Smooth muscle cell (in vitro differentiated cells): ENCODE measurements around the gene GPC3. TPM values are rescaled to one million over a fixed set of nuclear protein-coding genes. Genes with fewer than 3 reads are reported as not detected.
"Not testable (repeated sequence)": the region's sequence is repeated elsewhere in the genome, so short reads cannot be mapped to it uniquely, and the experiment has no call there.

Experiments used
- DNase-seq: peaks from one replicate; lab custom pipeline; 2025; ENCODE audit not compliant: unreplicated experiment; lab: John Stamatoyannopoulos, UW
- H2AFZ ChIP-seq: fragments of 200-600 bp; sonication (generic); 2 replicates; pipeline ENCODE4 v1.6.0; 2016; ENCODE audit warnings: antibody characterized with exemption, low read depth, mild to moderate bottlenecking
- H3F3A ChIP-seq: fragments of 200-600 bp; sonication (generic); 2 replicates; pipeline ENCODE4 v1.6.0; 2017; ENCODE audit warnings: antibody characterized with exemption, low read depth
- H3K27ac ChIP-seq: fragments of 200-600 bp; sonication (generic); 2 replicates; pipeline ENCODE4 v1.5.1; 2016; ENCODE audit warnings: low read depth, mild to moderate bottlenecking
- H3K27me3 ChIP-seq: fragments of 200-600 bp; sonication (generic); 2 replicates; pipeline ENCODE4 v1.6.1; 2016; ENCODE audit warnings: low read depth, mild to moderate bottlenecking
- H3K36me3 ChIP-seq: fragments of 200-600 bp; sonication (generic); 2 replicates; pipeline ENCODE4 v1.5.1; 2016; ENCODE audit warnings: low read depth
- H3K4me1 ChIP-seq: fragments of 200-600 bp; sonication (generic); 2 replicates; pipeline ENCODE4 v1.5.1; 2016; ENCODE audit warnings: low read depth
- H3K4me2 ChIP-seq: fragments of 200-600 bp; sonication (generic); 2 replicates; pipeline ENCODE4 v1.6.0; 2016; ENCODE audit warnings: mild to moderate bottlenecking
- H3K4me3 ChIP-seq: fragments of 200-600 bp; sonication (generic); 2 replicates; pipeline ENCODE4 v1.5.1; 2016; ENCODE audit warnings: mild to moderate bottlenecking
- H3K79me2 ChIP-seq: fragments of 200-600 bp; sonication (generic); 2 replicates; pipeline ENCODE4 v1.6.0; 2016; ENCODE audit warnings: low read depth, mild to moderate bottlenecking
- H3K9ac ChIP-seq: fragments of 200-600 bp; sonication (generic); 2 replicates; pipeline ENCODE4 v1.6.0; 2016; ENCODE audit warnings: low read depth
- H3K9me3 ChIP-seq: fragments of 200-600 bp; sonication (generic); replicated peaks from 2 replicates; pipeline ENCODE4 v1.5.1; 2016; ENCODE audit warnings: low read depth
- H4K20me1 ChIP-seq: fragments of 200-600 bp; sonication (generic); 2 replicates; pipeline ENCODE4 v1.6.0; 2016; ENCODE audit warnings: low read depth
- CTCF ChIP-seq: fragments of 200-600 bp; sonication (generic); IDR thresholded peaks from 2 replicates; pipeline ENCODE4 v1.5.1; 2017; ENCODE audit warnings: borderline replicate concordance, mild to moderate bottlenecking, antibody characterized with exemption; ENCODE audit not compliant: insufficient read depth, poor library complexity, severe bottlenecking
- WGBS: methylation state at CpG from one replicate; pipeline ENCODE4 v1.1.7; 2016; ENCODE audit warnings: low lambda C conversion rate; 5-methylcytosine and 5-hydroxymethylcytosine counted together
- polyA plus RNA-seq: library from polyadenylated mRNA; unstranded; fragments of >200 nt; fragmentation: Nextera tagmentation; extraction: Ambion mirVana; gene quantifications from 2 replicates; pipeline ENCODE4 v1.2.1, GENCODE V29; 2016
- total RNA-seq: library from RNA; depleted of rRNA; stranded (reverse); fragments of >200 nt; gene quantifications from 2 replicates; pipeline ENCODE4 v1.2.3, GENCODE V29; 2014

GPC3 gene
- total and polyA plus RNA-seq, 2 experiments from 2014 or later, result 120 to 191 TPM

- H3K9ac ChIP-seq, result no peak overlapping the region
- H3K27ac ChIP-seq, result no peak overlapping the region
- peak overlapping the region; percentile 6 for H3K4me2 ChIP-seq
- no peaks in the 10 kb centered on the region for H3K79me2 ChIP-seq
- no peaks in the 10 kb centered on the region for H4K20me1 ChIP-seq
- TF ChIP-seq CTCF, result no peak
- no peak for DNase-seq
- H3K27me3 ChIP-seq, result no peaks in the 10 kb centered on the region
- no peaks in the 10 kb centered on the region for H3F3A ChIP-seq
- H3K36me3 ChIP-seq, result no peaks in the 10 kb centered on the region
- H3K9me3 ChIP-seq, result no peaks in the 10 kb centered on the region
- peaks cover 3% of the 10 kb centered on the region for H3K4me1 ChIP-seq
- 57% methylated on average over 4 of the region's 4 CpGs for WGBS
- no peak overlapping the region for H2AFZ ChIP-seq
- H3K4me3 ChIP-seq, result no peak overlapping the region
These were observed 7.5 kb upstream of the GPC3 start for GRCh38 chrX:133992882-133993281.

- Histone ChIP-seq H3K27me3 (no peaks in the 10 kb centered on the region), H3F3A (no peaks in the 10 kb centered on the region), H3K9ac (no peak overlapping the region), H3K27ac (no peak overlapping the region), H3K9me3 (no peaks in the 10 kb centered on the region), H3K36me3 (no peaks in the 10 kb centered on the region), H3K4me2 (no peak overlapping the region), H3K79me2 (no peaks in the 10 kb centered on the region), H4K20me1 (no peaks in the 10 kb centered on the region), H3K4me3 (no peak overlapping the region), H2AFZ (no peak overlapping the region), H3K4me1 (peaks cover 3% of the 10 kb centered on the region)
- no peak for TF ChIP-seq CTCF
- no peak for DNase-seq
- WGBS, result 70% methylated on average over 5 of the region's 5 CpGs
These were observed 6.4 kb upstream of the GPC3 start for GRCh38 chrX:133991814-133992213.

GRCh38 chrX:133991057-133991456, 5.7 kb upstream of the GPC3 start:
- H3K36me3 ChIP-seq, H3K27me3 ChIP-seq, H4K20me1 ChIP-seq, H2AFZ ChIP-seq, DNase-seq, H3K9me3 ChIP-seq, H3F3A ChIP-seq, H3K4me2 ChIP-seq, H3K79me2 ChIP-seq, H3K9ac ChIP-seq, H3K4me3 ChIP-seq, H3K4me1 ChIP-seq, H3K27ac ChIP-seq: not testable (repeated sequence)
- WGBS, result 88% methylated on average over 3 of the region's 3 CpGs

GRCh38 chrX:133989993-133990392, 4.6 kb upstream of the GPC3 start:
- H3K27ac ChIP-seq, result peak overlapping the region; percentile 63
- no peak overlapping the region for H3K4me2 ChIP-seq
- no peak overlapping the region for H2AFZ ChIP-seq
- H3K9ac ChIP-seq, result no peak overlapping the region
- H3K4me3 ChIP-seq, result no peak overlapping the region
- H3K9me3 ChIP-seq, result no peaks in the 10 kb centered on the region
- DNase-seq, result no peak
- no peaks in the 10 kb centered on the region for H3K36me3 ChIP-seq
- H3K27me3 ChIP-seq, result no peaks in the 10 kb centered on the region
- no peaks in the 10 kb centered on the region for H4K20me1 ChIP-seq
- no peak for TF ChIP-seq CTCF
- H3K4me1 ChIP-seq, result peaks cover 3% of the 10 kb centered on the region
- WGBS, result 60% methylated on average over 1 of the region's 1 CpG
- H3F3A ChIP-seq, result no peaks in the 10 kb centered on the region
- H3K79me2 ChIP-seq, result no peaks in the 10 kb centered on the region
